DND-41 (cell line): ENCODE data around the gene SPC24.
"Not testable (repeated sequence)": the region's sequence is repeated elsewhere in the genome, so short reads cannot be mapped to it uniquely, and the experiment has no call there.

Source experiments
- ATAC-seq: fragments of 200-7000 bp; cut with Tn5 transposase; 3 replicates; pipeline ENCODE4 v1.9.1; 2021; ENCODE audit warnings: low read depth; ENCODE audit not compliant: insufficient read depth
- DNase-seq: peaks from one replicate; pipeline ENCODE4 v3.0.0-alpha.2; 2020
- H2AFZ ChIP-seq: 2 replicates; pipeline ENCODE4 v1.6.0; 2012; ENCODE audit warnings: low read depth, low read length
- H3K27ac ChIP-seq: 2 replicates; pipeline ENCODE4 v1.5.1; 2012; ENCODE audit warnings: low read length, inconsistent platforms
- H3K27me3 ChIP-seq: fragments of 200-600 bp; sonication (generic); 2 replicates; pipeline ENCODE4 v1.6.0; 2012; ENCODE audit warnings: low read length, mild to moderate bottlenecking, inconsistent platforms; ENCODE audit not compliant: insufficient read depth, poor library complexity
- H3K36me3 ChIP-seq: 2 replicates; pipeline ENCODE4 v1.5.1; 2012; ENCODE audit warnings: low read length, inconsistent platforms; ENCODE audit not compliant: insufficient read depth
- H3K4me1 ChIP-seq: 2 replicates; pipeline ENCODE4 v1.5.1; 2012; ENCODE audit warnings: mild to moderate bottlenecking, low read length; ENCODE audit not compliant: insufficient read depth
- H3K4me2 ChIP-seq: 2 replicates; pipeline ENCODE4 v1.6.0; 2012; ENCODE audit warnings: mild to moderate bottlenecking, moderate library complexity, low read length, inconsistent platforms; ENCODE audit not compliant: insufficient read depth
- H3K4me3 ChIP-seq, 2 experiments: fragments of 200-600 bp in 1 of 2; shearing (Covaris generic) in 1 of 2; 2 replicates each; pipeline ENCODE4 v1.5.1; 2012 to 2016; ENCODE audit warnings: inconsistent platforms in 2 of 2, low read length in 2 of 2, mild to moderate bottlenecking in 2 of 2, low read depth in 1 of 2, moderate library complexity in 1 of 2
- H3K79me2 ChIP-seq: 2 replicates; pipeline ENCODE4 v1.6.0; 2012; ENCODE audit warnings: low read length, inconsistent platforms; ENCODE audit not compliant: insufficient read depth
- H3K9ac ChIP-seq: 2 replicates; pipeline ENCODE4 v1.6.0; 2012; ENCODE audit warnings: low read depth, mild to moderate bottlenecking, inconsistent platforms, low read length, moderate library complexity
- H3K9me3 ChIP-seq: 2 replicates; pipeline ENCODE4 v1.5.1; 2012; ENCODE audit warnings: low read length, moderate library complexity, mild to moderate bottlenecking, inconsistent platforms; ENCODE audit not compliant: insufficient read depth, severe bottlenecking
- H4K20me1 ChIP-seq: 2 replicates; pipeline ENCODE4 v1.6.0; 2012; ENCODE audit warnings: low read length; ENCODE audit not compliant: insufficient read depth
- EZH2 ChIP-seq: IDR thresholded peaks from 3 replicates; pipeline ENCODE4 v1.6.1; 2012; ENCODE audit warnings: borderline replicate concordance, low read depth, mild to moderate bottlenecking, moderate library complexity, low read length, inconsistent platforms; ENCODE audit not compliant: severe bottlenecking
- TF ChIP-seq, protein P1 (sequence below): IDR thresholded peaks from 2 replicates; pipeline ENCODE4 v1.5.1; 2012; ENCODE audit warnings: borderline replicate concordance, low read length, moderate library complexity, mild to moderate bottlenecking; ENCODE audit not compliant: poor library complexity, severe bottlenecking; ENCODE audit errors: extremely low read depth

SPC24 gene

DNA sequence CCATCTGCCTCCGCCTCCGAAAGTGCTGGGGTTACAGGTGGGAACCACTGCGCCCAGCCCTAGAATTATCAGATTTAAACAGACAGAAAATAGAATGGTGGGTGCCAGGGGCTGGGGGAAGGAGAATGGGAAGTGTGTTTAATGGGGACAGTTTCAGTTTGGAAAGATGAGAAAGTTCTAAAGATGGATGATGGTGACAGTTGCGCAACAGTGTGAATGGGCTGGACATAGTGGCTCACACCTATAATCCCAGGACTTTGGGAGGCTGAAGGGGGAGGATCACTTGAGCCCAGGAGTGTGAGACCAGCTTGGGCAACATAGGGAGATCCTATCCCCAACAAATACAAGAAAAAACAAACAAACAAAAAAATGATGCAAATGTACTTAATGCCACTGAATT lies 25.9 kb upstream of the SPC24 start:
- Histone ChIP-seq H3K4me3 (no peak overlapping the region), H3K9me3 (no peaks in the 10 kb centered on the region), H3K4me2 (no peak overlapping the region), H3K27ac (no peak overlapping the region), H4K20me1 (no peaks in the 10 kb centered on the region), H2AFZ (no peak overlapping the region), H3K27me3 (no peaks in the 10 kb centered on the region), H3K4me1 (no peaks in the 10 kb centered on the region), H3K9ac (no peak overlapping the region), H3K79me2 (no peaks in the 10 kb centered on the region), H3K36me3 (no peaks in the 10 kb centered on the region)
- ATAC-seq: no peak
- no peak for DNase-seq
- TF ChIP-seq, protein P1, sequence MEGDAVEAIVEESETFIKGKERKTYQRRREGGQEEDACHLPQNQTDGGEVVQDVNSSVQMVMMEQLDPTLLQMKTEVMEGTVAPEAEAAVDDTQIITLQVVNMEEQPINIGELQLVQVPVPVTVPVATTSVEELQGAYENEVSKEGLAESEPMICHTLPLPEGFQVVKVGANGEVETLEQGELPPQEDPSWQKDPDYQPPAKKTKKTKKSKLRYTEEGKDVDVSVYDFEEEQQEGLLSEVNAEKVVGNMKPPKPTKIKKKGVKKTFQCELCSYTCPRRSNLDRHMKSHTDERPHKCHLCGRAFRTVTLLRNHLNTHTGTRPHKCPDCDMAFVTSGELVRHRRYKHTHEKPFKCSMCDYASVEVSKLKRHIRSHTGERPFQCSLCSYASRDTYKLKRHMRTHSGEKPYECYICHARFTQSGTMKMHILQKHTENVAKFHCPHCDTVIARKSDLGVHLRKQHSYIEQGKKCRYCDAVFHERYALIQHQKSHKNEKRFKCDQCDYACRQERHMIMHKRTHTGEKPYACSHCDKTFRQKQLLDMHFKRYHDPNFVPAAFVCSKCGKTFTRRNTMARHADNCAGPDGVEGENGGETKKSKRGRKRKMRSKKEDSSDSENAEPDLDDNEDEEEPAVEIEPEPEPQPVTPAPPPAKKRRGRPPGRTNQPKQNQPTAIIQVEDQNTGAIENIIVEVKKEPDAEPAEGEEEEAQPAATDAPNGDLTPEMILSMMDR: no peak
- TF ChIP-seq EZH2: no peak

DNA sequence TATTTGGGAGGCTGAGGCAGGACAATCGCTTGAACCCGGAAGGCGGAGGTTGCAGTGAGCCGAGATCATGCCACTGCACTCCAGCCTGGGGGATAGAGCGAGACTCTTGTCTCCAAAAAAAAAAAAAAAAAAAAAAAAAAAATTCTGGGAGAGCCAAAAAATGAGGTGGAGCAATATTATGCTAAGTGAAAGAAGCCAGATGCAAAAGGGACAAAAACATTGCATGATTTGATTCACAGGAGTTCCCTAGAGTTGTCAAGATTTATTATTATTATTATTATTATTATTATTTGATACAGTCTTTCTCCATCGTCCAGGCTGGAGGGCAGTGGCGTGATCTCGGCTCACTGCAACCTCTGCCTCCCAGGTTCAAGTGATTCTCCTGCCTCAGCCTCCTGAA lies 25.4 kb upstream of the SPC24 start:
- H2AFZ ChIP-seq, H3K36me3 ChIP-seq, H4K20me1 ChIP-seq, H3K27me3 ChIP-seq, H3K9ac ChIP-seq, H3K79me2 ChIP-seq, H3K4me1 ChIP-seq, H3K9me3 ChIP-seq, H3K4me2 ChIP-seq, H3K27ac ChIP-seq, ATAC-seq, H3K4me3 ChIP-seq, DNase-seq: not testable (repeated sequence)

DNA sequence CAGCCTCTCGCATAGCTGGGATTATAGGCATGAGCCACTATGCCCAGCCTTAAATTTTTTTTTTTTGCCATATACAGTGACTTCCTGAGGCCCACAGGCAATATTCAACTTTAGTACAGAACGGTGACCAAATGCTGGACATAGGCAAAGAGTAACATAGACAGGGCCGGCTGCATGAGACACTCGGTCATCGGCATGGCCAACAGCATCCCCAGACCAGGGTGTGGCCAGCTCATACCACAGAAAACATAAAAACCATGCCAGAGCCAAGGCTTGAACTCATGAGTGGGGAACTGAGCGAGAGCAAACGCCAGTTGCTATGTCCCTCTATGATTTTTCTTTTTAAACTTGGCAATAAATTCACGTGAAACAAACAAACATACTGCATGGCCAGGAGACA lies 24.8 kb upstream of the SPC24 start:
- Histone ChIP-seq H3K4me1 (no peaks in the 10 kb centered on the region), H3K9me3 (no peaks in the 10 kb centered on the region), H3K27ac (no peak overlapping the region), H3K4me3 (no peak overlapping the region), H3K27me3 (no peaks in the 10 kb centered on the region), H3K79me2 (no peaks in the 10 kb centered on the region), H2AFZ (no peak overlapping the region), H4K20me1 (no peaks in the 10 kb centered on the region), H3K4me2 (no peak overlapping the region), H3K9ac (no peak overlapping the region), H3K36me3 (no peaks in the 10 kb centered on the region)
- DNase-seq (no peak), ATAC-seq (no peak)
- TF ChIP-seq EZH2: no peak
- TF ChIP-seq, protein P1: no peak

DNA sequence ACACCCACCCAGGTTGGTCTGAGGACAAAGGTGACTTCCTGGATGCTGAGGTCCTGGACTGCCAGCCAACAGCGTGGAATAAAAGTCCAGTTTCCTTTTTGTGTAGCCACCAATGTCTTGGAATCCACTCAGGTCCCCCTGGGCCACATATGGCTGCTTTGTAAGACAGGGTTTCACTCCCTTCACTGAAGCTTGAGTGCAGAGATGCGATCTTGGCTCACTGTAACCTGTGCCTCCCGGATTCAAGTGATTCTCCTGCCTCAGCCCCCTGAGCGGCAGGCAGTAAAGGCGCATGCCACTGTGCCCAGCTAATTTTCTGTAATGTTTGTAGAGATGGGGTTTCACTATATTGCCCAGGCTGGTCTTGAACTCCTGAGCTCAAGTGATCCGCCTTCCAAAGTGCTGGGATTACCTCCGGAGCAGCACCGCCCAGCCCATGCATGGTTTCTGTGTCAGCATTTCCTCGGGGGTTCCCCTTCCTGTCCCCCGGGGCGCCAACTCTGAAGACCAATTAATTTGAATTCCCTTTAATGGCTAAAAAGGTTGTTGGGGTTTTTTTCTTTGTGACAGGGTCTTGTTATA lies 24.2 kb upstream of the SPC24 start:
- H2AFZ ChIP-seq: no peak overlapping the region
- no peak overlapping the region for H3K27ac ChIP-seq
- H3K36me3 ChIP-seq: no peaks in the 10 kb centered on the region
- no peak for DNase-seq
- H3K9me3 ChIP-seq: no peaks in the 10 kb centered on the region
- H4K20me1 ChIP-seq: no peaks in the 10 kb centered on the region
- TF ChIP-seq, protein P1: no peak
- no peak for TF ChIP-seq EZH2
- no peak for ATAC-seq
- H3K27me3 ChIP-seq: no peaks in the 10 kb centered on the region
- no peaks in the 10 kb centered on the region for H3K79me2 ChIP-seq
- no peak overlapping the region for H3K9ac ChIP-seq
- no peak overlapping the region for H3K4me3 ChIP-seq
- no peak overlapping the region for H3K4me2 ChIP-seq
- no peaks in the 10 kb centered on the region for H3K4me1 ChIP-seq

DNA sequence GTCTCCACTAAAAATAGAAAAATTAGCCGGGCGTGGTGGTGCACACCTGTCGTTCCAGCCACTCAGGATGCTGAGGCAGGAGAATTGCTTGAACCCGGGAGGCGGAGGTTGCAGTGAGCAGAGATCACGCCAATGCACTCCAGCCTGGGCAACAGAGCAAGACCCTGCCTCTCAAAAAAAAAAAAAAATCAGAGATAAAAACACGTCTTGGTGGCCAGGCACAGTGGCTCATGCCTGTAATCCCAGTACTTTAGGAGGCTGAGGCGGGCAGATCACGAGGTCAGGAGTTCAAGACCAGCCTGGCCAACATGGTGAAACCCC lies 23.5 kb upstream of the SPC24 start:
- not testable (repeated sequence) for H4K20me1 ChIP-seq, H3K9ac ChIP-seq, H3K9me3 ChIP-seq, H3K4me3 ChIP-seq, H3K27ac ChIP-seq, H3K27me3 ChIP-seq, H3K36me3 ChIP-seq, ATAC-seq, H2AFZ ChIP-seq, DNase-seq, H3K4me1 ChIP-seq, H3K79me2 ChIP-seq, H3K4me2 ChIP-seq
